Stimulated activated naive CD8-positive, alpha-beta T cell treated with anti-CD3 and anti-CD28 coated beads, Interleukin-15, amount 100 ng/mL, for 72 hours (primary cell): ENCODE measurements around the gene RGS7.

Source experiments
- ATAC-seq: fragments of 150-1000 bp; cut with Tn5 transposase; 2 replicates; pipeline ENCODE4 v1.10.0; 2021; ENCODE audit warnings: mild to moderate bottlenecking, moderate library complexity
- DNase-seq, 2 donors: peaks; one replicate each; pipeline ENCODE4 v3.0.0; 2021 to 2022
- H3K27ac Mint-ChIP-seq, 2 donors: one replicate each; pipeline ENCODE4 v1.8.0; 2022; ENCODE audit warnings: mild to moderate bottlenecking in 2 of 2, mixed read lengths in 2 of 2, moderate library complexity in 2 of 2
- H3K27me3 Mint-ChIP-seq: one replicate; pipeline ENCODE4 v1.8.0; 2022; ENCODE audit warnings: mixed read lengths
- H3K4me1 Mint-ChIP-seq: one replicate; pipeline ENCODE4 v1.8.0; 2022; ENCODE audit warnings: mild to moderate bottlenecking, mixed read lengths
- H3K4me3 Mint-ChIP-seq, 2 donors: one replicate each; pipeline ENCODE4 v1.8.0; 2022; ENCODE audit warnings: mild to moderate bottlenecking in 2 of 2, mixed read lengths in 2 of 2, moderate library complexity in 1 of 2
- H3K9me3 Mint-ChIP-seq, 2 donors: one replicate each; pipeline ENCODE4 v1.8.0; 2022; ENCODE audit warnings: mixed read lengths in 2 of 2

Gene RGS7

DNA sequence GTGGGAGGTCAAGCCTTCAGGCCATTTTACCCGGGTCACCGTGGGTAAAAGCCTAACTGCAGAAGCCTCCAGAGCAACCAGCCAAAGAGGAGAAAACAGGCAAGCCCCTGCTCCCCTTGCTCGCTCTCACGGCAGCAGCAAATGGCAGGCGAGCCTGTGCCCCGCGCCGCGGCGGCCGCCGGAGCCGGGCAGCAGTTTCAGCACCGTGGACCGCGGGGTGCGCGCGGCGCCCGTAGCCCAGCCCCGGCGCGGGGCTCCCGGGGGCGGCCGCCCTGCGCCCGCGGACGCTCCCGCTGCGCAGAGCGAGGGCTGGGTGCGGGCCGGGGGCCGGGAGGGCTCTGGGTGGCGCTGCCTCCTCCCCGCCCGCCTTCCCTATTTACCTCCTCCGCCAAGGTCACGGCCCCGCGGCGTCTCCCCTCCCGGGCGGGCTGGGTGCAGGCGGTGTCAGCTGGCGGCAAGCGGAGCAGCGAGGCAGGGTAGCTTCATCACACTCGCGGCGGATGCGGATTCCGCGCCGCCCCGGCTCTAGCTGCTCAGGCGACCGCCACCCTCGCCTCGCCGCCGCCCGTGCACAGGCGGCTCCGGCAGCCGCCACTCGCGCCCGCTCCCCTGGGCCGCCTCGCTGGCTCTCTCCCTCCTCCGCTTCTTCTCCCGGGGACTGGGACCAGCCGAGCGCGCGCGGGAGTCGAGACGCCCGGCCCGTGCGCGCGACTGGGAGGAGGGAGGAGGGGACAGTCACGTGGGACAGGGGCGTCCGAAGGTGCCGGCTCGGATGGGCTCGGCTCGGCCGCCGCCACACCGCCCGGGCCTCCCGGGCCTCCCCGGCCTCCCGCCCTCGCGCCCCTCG, at the start of gene RGS7:
TSS of gene RGS7 (minus strand) at position 687 of the 847 bp plus-strand sequence.
- peak; percentile 10 to 15 for DNase-seq
- Mint-ChIP-seq H3K4me1 (no peaks in the 10 kb centered on the region), H3K4me3 (peak within 1 kb of the TSS; percentile 33 to 35), H3K9me3 (no peaks in the 10 kb centered on the region), H3K27ac (no peak within 1 kb of the TSS), H3K27me3 (peaks cover 62% of the 10 kb centered on the region)
- peak; percentile 69 for ATAC-seq

- no peak for DNase-seq
- no peak for ATAC-seq
- no peaks in the 10 kb centered on the region for H3K4me1 Mint-ChIP-seq
- H3K4me3 Mint-ChIP-seq = no peak overlapping the region
- peaks cover 18% of the 10 kb centered on the region for H3K27me3 Mint-ChIP-seq
- no peaks in the 10 kb centered on the region for H3K9me3 Mint-ChIP-seq
- no peak overlapping the region for H3K27ac Mint-ChIP-seq
These were observed 49.4 kb upstream of the RGS7 start for GRCh38 chr1:241406421-241406820.

DNA sequence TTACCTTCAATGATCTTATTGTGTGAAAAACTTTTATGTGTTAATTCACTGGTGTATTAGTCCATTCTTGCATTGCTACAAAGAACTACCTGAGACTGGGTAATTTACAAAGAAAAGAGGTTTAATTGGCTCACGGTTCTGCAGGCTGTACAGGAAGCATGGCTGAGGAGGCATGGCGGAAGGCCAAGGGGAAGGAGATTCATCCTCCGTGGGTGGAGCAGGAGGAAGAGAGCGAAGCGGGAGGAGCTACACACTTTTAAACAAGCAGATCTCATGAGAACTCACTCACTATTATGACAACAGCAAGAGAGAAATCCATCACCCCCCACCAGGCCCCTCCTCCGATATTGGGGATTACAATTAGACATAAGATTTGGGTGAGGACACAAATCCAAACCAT, 44.2 kb upstream of the RGS7 start:
- ATAC-seq = no peak
- Mint-ChIP-seq H3K4me3 (no peak overlapping the region), H3K27ac (no peak overlapping the region), H3K9me3 (no peaks in the 10 kb centered on the region), H3K27me3 (no peaks in the 10 kb centered on the region), H3K4me1 (no peaks in the 10 kb centered on the region)
- DNase-seq = no peak

GRCh38 chr1:241396747-241397681, 40.0 kb upstream of the RGS7 start:
- Mint-ChIP-seq H3K27ac (no peak overlapping the region), H3K4me3 (no peak overlapping the region), H3K27me3 (no peaks in the 10 kb centered on the region), H3K9me3 (no peaks in the 10 kb centered on the region), H3K4me1 (no peaks in the 10 kb centered on the region)
- DNase-seq (no peak), ATAC-seq (no peak)

DNA sequence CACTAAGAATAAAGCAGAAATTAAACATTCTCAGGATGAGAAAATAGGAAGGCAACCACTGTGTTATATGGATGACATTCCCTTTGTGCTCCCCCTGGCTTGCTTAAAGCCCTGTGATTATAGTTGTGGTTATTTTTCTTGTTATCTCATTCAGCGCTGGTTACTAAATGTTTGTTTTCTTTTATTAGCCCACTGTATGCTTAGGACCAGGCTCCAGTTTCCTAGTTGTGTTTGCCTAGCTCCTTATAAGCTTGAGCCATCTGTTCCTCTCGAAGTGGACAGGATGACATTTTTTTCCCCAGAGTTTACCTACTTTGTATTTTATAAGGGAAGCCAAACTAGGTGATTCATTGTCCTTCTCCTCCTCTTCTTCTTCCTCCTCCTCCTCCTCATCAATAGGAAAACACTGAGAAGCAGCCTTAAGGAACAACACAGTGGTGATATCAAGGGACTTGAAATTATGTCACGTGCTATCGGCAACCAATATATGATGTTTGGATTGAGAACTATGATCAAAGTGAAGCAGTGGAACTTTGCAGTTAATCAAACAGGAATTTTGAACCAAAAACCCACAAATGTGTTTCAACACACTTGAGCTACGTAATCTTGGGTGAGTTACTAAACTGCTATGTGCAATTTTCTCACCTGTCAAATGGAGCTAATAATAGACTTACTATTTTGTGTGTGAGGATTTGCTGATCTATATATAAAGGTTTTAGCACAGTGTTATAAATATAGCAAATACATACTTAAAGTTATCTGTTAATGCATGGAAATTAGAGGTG, 35.1 kb upstream of the RGS7 start:
- ATAC-seq (no peak), DNase-seq (no peak)
- H3K4me1 Mint-ChIP-seq = no peaks in the 10 kb centered on the region
- H3K27me3 Mint-ChIP-seq = peaks cover 12% of the 10 kb centered on the region
- H3K27ac Mint-ChIP-seq = no peak overlapping the region
- H3K4me3 Mint-ChIP-seq = no peak overlapping the region
- H3K9me3 Mint-ChIP-seq = no peaks in the 10 kb centered on the region

DNA sequence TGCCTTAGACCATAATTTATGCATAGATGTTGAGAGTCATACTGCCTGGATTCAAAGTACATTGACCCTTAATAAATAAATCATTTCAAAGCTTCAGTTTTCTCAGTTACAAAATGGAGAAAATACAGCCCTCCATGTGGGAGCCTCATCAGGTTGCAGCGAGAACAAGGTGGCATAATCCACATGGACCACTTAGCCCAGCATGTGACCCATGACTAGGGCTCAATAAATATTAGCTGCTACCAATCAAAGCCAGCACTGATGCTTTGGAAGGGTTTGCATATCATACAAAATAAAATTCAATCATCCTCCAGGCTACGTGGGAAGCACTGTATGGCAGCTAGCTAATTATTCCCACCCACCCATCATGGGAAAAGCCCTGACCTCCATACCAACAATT, 33.5 kb upstream of the RGS7 start:
- no peaks in the 10 kb centered on the region for H3K9me3 Mint-ChIP-seq
- no peak for DNase-seq
- no peak for ATAC-seq

GRCh38 chr1:241389400-241389799, 32.4 kb upstream of the RGS7 start:
- Mint-ChIP-seq H3K9me3 (no peaks in the 10 kb centered on the region), H3K4me3 (no peak overlapping the region), H3K27ac (no peak overlapping the region), H3K4me1 (no peaks in the 10 kb centered on the region), H3K27me3 (peaks cover 12% of the 10 kb centered on the region)
- no peak for DNase-seq
- no peak for ATAC-seq

More for the DNA sequence above, 33.5 kb upstream of the RGS7 start:
- H3K27me3 Mint-ChIP-seq = peaks cover 12% of the 10 kb centered on the region
- H3K4me1 Mint-ChIP-seq = no peaks in the 10 kb centered on the region
- no peak overlapping the region for H3K4me3 Mint-ChIP-seq
- no peak overlapping the region for H3K27ac Mint-ChIP-seq

GRCh38 chr1:241387216-241387615, 30.2 kb upstream of the RGS7 start:
- H3K4me1 Mint-ChIP-seq = no peaks in the 10 kb centered on the region
- no peak for ATAC-seq
- H3K9me3 Mint-ChIP-seq = peaks cover 0 to under 1% of the 10 kb centered on the region in 2 donors
- H3K27me3 Mint-ChIP-seq = peaks cover 12% of the 10 kb centered on the region
- DNase-seq = no peak
- H3K4me3 Mint-ChIP-seq = no peak overlapping the region
- no peak overlapping the region for H3K27ac Mint-ChIP-seq

- peaks cover 0 to under 1% of the 10 kb centered on the region in 2 donors for H3K9me3 Mint-ChIP-seq
- no peaks in the 10 kb centered on the region for H3K4me1 Mint-ChIP-seq
- no peak for ATAC-seq
- H3K27ac Mint-ChIP-seq = no peak overlapping the region
- no peak overlapping the region for H3K4me3 Mint-ChIP-seq
- H3K27me3 Mint-ChIP-seq = no peaks in the 10 kb centered on the region
- no peak for DNase-seq
These were observed 19.7 kb upstream of the RGS7 start for GRCh38 chr1:241376701-241377100.

DNA sequence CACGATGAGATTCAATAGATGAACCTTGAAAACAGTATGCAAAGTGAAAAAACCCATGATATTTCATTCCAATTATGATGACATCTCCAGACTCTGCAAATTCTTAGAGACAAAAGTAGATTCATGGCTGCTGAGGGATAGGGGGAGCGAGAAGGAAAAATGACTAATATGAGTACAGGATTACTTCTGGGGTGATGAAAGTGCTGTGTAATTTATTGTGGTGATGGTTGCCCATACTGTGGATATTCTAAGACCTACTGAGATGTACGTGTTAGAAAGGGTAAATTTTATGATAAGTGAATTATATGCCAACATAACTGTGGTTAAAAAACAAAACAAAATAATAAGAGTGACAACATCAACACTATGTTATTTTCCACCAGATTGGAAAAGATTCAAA, 18.9 kb upstream of the RGS7 start:
- DNase-seq = no peak
- Mint-ChIP-seq H3K9me3 (no peaks in the 10 kb centered on the region), H3K4me3 (no peak overlapping the region), H3K27me3 (no peaks in the 10 kb centered on the region), H3K27ac (no peak overlapping the region), H3K4me1 (no peaks in the 10 kb centered on the region)
- ATAC-seq = no peak

DNA sequence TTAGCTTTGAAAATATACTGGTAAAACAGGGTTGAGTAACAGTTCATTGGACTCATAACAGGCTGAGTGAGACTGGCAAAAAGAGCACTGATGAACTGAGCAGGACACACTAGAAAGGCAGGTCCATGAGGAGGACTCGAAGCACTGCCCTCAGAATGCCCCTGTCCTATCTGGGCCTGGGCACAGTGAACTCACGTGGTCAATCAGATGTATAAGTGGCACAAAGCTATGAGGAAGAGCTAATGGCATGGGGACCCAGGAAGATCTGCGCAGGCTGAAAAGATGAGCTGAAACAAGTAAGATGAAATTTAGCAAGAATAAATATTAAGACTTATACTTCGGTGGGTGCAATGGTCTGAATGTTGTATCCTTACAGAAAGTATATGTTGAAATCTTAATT, 9.2 kb upstream of the RGS7 start:
- ATAC-seq (no peak), DNase-seq (no peak)
- Mint-ChIP-seq H3K27me3 (peaks cover 17% of the 10 kb centered on the region), H3K9me3 (peaks cover 0 to 6% of the 10 kb centered on the region in 2 donors), H3K4me1 (no peaks in the 10 kb centered on the region), H3K4me3 (no peak overlapping the region), H3K27ac (no peak overlapping the region)

- Mint-ChIP-seq H3K27me3 (peaks cover 49% of the 10 kb centered on the region), H3K4me3 (no peak overlapping the region), H3K4me1 (no peaks in the 10 kb centered on the region), H3K27ac (no peak overlapping the region), H3K9me3 (peaks cover 0 to 6% of the 10 kb centered on the region in 2 donors)
- DNase-seq = no peak
- no peak for ATAC-seq
These were observed 5.3 kb upstream of the RGS7 start for GRCh38 chr1:241362350-241362749.

DNA sequence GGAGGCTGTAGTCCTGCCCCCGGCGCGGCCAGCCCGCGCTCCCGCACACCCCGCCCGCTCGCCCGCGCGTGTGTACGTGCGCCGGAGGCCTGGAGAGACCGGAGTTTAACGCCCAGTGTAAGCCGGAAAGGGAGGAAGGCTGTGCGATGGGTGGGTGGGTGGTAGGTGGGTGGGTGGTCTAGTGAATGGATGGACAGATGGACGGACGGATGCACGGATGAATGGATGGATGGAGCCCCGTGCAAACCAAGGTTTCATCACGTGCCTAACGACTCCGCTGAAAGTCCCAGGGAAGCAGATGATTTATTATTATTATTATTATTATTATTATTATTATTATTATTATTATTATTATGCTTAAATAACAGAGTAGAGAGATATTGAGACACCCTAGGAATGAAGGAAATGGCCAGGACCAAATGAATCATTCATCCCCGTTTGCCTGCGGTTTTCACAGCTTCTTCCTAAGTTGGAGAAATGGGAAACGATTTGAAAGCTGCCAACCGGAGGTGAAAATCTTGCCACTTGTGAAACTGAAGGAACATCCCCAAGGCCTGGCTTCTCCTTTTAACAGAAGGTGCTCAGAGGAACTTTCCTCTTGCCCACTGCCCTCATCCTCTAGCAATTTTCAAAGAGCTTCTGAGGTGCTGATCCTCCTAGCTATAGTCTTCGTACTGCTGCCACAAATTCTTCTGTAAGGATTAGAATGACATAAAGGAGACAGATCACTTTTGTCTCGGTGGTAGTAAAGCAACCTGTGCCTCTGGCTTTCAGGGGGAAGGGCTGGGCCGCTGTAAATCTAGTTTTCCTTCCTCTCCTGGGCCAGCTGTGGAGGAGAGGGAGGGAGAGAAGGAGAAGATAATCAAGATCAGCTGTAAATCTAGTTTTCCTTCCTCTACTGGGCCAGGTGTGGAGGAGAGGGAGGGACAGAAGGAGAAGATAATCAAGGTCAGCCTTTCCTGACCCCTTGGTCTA, 648 bp upstream of the RGS7 start:
- DNase-seq (no peak), ATAC-seq (no peak)
- H3K4me3 Mint-ChIP-seq = peak overlapping the region in 1 of 2 donors; percentile 6
- H3K27ac Mint-ChIP-seq = no peak overlapping the region
- H3K9me3 Mint-ChIP-seq = no peaks in the 10 kb centered on the region
- no peaks in the 10 kb centered on the region for H3K4me1 Mint-ChIP-seq
- H3K27me3 Mint-ChIP-seq = peaks cover 64% of the 10 kb centered on the region

DNA sequence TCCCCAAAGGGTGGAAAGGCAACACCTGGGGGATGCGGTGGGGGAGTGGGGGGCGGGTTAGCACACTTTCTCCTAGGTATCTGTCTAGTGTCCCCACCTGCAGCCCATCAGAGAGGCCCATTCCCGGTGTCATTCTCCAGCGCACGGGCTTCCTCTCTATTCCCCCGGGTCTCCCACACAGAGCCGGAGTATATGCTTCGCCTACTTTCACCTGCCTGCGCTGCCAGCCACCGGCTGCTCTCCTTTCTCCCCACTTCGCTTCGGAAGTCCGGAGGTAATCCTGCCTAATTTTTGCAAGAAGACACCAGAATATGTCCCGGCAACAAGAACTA, 852 bp downstream of the RGS7 start:
- Mint-ChIP-seq H3K9me3 (no peaks in the 10 kb centered on the region), H3K27ac (no peak overlapping the region), H3K4me1 (no peaks in the 10 kb centered on the region), H3K4me3 (peak overlapping the region; percentile 33 to 35), H3K27me3 (peaks cover 62% of the 10 kb centered on the region)
- ATAC-seq (no peak), DNase-seq (no peak)
